Activated CD8-positive, alpha-beta memory T cell treated with anti-CD3 and anti-CD28 coated beads, Interleukin-2, amount 50 U/mL, for 1 hour (primary cell): Measurements from ENCODE around the gene LIX1.

Experiments
- DNase-seq: peaks from one replicate; pipeline ENCODE4 v3.0.0-alpha.2; 2020; ENCODE audit errors: extremely low read depth

Gene LIX1

DNA sequence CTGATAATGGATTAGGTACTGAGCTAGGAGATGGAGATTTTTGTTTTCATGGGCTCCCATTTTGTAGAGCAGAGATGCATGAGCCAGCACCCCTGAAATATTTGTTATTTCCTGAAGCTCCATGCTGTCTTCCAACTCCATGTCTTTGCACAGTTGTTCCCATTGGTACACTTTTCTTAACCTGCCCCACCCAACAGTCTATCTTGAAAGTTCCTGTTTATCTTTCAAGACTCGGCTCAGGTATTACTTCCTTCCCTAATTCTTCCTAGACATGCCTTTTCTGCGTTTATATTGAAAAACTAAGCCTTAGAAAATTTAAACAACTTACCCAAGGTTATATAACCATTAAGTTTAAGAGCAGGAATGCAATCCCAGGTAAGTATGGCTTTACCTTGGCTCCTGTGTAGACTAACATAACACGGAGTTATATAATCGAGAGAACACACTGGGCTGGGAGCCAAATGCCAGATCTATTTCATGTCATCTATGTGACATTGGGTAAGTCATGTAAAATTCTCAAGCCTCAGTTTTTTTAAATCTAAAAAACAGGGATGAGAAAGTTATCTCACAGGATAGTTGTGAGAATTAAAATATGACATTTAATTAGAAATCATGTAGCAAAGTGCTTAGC is 67.4 kb downstream of the LIX1 start:
- no peak for DNase-seq

GRCh38 chr5:97073420-97073819 is 69.0 kb downstream of the LIX1 start:
- DNase-seq = no peak

GRCh38 chr5:97072696-97073095 is 69.7 kb downstream of the LIX1 start:
- DNase-seq = no peak

- DNase-seq = no peak
Measured at GRCh38 chr5:97071993-97072392, 70.4 kb downstream of the LIX1 start.

- no peak for DNase-seq
Measured at GRCh38 chr5:97071101-97071500, 71.3 kb downstream of the LIX1 start.

GRCh38 chr5:97070234-97070633 is 72.2 kb downstream of the LIX1 start:
- DNase-seq = no peak

DNA sequence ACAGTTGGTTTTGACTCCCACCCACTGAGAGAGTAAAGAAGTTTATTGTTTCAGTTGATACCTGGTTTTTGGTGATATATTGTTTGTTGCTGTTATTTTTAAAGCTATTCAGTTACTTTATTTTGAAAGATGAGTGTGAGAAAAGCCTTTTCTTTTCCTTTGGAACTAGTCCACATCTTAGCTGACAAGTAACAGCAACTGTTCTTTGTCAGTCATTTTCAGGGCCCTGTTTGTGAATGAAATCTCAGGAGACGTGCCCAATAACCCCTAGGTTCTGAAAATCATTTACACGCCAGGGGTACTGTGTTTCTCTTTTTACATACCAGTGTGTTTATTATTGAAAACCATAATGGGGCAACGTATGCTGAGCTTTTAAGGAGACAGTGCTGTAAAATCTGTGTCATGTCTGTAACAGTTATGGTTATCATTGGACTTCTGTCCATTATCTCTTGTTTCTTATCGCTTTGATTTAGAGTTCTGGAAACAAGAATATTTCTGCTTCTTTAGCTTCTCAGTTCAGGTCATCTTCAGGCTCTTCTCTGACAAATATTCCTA is 75.0 kb downstream of the LIX1 start:
- no peak for DNase-seq

DNA sequence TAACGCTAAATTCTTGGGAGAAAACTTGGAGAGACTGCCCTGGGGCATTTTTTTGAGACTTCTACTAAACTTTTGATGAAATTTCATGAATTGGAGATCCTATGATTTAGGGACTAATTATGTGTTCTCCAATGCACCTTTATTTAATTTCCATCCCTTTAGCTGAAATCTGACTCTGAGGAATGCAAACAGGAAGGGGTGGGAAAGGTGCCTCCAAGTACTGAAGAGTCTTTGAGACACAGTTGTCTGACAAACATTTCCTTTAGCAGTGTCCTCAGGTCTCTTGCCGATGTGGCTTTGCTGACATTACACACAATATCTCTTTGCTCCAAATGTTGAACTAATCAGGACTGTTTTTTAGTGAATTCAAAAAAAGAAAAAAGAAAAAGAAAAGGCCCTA is 76.9 kb downstream of the LIX1 start:
- no peak for DNase-seq

- DNase-seq = no peak
Measured at GRCh38 chr5:97063251-97063650, 79.2 kb downstream of the LIX1 start.

DNA sequence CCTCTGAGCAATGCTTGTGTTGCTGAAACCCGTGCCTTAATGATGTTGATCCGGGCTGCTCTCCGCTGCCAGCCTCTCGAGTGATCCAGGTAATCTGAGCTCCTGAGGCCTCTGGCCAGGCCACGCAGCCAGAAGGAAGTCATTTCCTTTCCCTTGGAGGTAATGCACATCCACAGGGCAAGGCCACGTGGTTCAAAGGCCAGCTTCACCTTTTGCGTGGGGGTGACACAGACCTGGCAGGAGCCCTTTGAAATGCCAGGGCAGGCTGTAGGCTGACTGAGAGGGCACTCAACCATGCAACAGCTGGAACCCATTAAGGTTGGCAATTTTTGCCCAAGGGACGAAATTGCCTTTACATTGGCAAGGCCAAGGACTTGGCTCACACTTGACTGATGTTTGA is 80.4 kb downstream of the LIX1 start:
- no peak for DNase-seq

DNA sequence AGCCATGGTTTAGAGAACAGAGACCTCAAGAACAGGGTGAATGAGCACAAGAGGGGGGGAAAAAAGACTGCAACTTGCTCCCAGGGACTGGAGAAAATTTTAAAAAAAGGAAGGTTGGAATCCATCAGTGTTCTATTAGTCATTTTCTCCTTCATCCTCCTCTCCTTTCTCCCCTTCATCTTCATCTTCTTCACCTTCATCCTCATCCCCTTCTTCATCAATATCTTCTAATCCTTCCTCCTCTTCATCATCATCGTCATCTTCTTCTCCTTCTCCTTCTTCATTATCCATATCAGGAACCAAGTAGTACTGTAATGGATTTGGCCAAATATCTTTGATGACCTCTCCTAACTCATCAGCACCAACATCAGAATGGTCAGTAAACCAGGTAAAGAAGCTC is 86.1 kb downstream of the LIX1 start:
- no peak for DNase-seq

DNA sequence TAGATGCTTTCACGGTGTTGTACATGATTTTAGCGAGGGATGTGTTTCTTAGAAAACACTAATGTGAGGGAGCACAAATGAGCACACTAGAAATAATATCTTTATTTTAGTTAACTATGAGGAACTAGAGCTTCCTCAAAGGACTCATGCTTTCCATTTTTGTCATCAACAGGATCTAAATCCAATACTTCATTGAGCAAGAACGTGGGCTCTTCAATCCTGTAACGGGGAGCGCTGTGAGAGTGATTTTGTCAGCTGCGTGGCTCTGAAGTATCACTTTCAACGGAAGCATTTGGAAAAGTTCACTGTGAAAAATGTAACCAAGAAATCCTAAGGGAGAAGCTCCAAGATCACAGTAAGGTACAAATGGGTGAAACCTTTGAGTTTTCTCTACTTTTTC is 93.2 kb downstream of the LIX1 start:
- DNase-seq = no peak

- no peak for DNase-seq
Measured at GRCh38 chr5:97047076-97047475, 95.3 kb downstream of the LIX1 start.

GRCh38 chr5:97046270-97046982 is 96.0 kb downstream of the LIX1 start:
- DNase-seq = no peak

DNA sequence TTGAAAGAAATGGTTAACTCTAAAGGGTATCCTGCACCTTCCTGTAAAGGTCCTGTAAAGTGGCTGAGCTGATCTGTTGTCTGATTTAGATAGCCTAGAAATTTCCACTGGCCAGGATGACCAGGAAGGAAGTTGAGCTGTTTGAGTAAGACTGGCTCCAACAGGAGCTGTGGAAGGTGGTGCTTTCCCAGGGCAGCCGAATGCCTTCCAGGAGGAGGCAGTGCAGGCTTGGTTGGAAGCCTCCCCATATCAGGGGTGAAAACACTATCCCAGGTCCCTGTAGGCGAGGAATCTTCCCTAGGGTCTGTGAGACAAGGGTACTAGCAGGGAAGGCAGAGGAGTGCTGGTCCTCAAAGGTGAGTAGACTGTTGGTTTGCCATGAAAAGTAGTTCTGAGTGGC is 98.4 kb downstream of the LIX1 start:
- DNase-seq = no peak

DNA sequence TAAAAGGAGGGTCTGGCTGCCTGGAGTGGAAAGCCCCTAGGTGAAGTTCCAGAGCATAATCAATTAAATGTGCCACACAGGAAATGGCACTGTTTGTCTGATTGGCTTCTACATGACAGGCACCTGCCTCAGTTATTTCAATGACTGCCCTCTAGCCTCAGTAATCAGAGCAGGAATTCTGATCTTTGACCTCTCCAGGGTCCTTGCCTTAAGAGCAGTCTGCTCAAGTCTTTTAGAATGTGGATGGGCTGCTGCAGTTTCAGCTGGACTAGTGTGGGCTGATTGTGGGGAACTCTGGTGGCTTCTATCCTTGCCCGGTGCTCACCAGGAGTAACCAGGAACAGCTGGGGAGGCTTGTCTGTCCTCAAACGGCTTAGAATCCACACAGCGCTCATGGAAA is 98.9 kb downstream of the LIX1 start:
- no peak for DNase-seq

DNA sequence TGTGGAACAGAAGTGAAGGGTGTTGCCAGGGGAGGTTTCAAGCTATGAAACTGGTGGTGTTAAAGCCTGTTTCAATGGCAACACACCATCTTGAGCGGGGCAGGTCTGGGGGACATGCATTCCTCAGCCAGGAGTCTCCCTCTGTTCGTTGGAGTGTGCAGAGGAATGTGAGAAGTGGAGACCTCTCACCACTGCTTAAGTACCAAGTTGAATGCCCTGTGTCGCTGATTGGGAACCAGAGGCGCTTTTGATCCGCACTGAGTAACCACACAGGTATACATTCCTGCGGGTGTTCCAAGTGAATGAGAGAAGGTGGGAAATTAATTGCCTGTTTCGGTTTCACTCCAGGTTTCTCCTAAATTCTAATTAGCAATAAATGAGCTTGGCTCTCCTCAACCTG is 99.4 kb downstream of the LIX1 start:
- no peak for DNase-seq
